KOPT-K1 (cell line): ENCODE measurements around the gene STX11.
A peak's percentile ranks its signal among the peaks of the same experiment; 100 is the strongest.

Source experiments
- H3K27ac ChIP-seq: fragments of 200-600 bp; sonication (generic); 2 replicates; pipeline ENCODE4 v1.5.1; 2016; ENCODE audit warnings: antibody characterized with exemption, mild to moderate bottlenecking, low read depth, low read length; ENCODE audit not compliant: poor library complexity, severe bottlenecking
- H3K36me3 ChIP-seq: fragments of 200-600 bp; sonication (generic); 2 replicates; pipeline ENCODE4 v1.5.1; 2017; ENCODE audit warnings: antibody characterized with exemption, mild to moderate bottlenecking, low read length, moderate library complexity; ENCODE audit not compliant: insufficient read depth
- H3K9me3 ChIP-seq: fragments of 200-600 bp; sonication (generic); 2 replicates; pipeline ENCODE4 v1.5.1; 2017; ENCODE audit warnings: antibody characterized with exemption, low read length, mild to moderate bottlenecking; ENCODE audit not compliant: insufficient read depth, poor library complexity, severe bottlenecking

The STX11 gene

GRCh38 chr6:144149894-144150709 lies at the start of gene STX11:
Gene STX11, plus strand, starts transcription at chr6:144150517. Its CDS starts 36,111 bp downstream, at chr6:144186628.
- Histone ChIP-seq H3K36me3 (no peaks in the 10 kb centered on the region), H3K27ac (peak within 1 kb of the TSS; percentile 26), H3K9me3 (no peaks in the 10 kb centered on the region)

- H3K36me3 ChIP-seq, result no peaks in the 10 kb centered on the region
- H3K9me3 ChIP-seq, result no peaks in the 10 kb centered on the region
- no peak overlapping the region for H3K27ac ChIP-seq
Observed at GRCh38 chr6:144103026-144103563, 47.2 kb upstream of the STX11 start.

GRCh38 chr6:144104488-144104887 lies 45.8 kb upstream of the STX11 start:
- no peak overlapping the region for H3K27ac ChIP-seq
- H3K36me3 ChIP-seq, result no peaks in the 10 kb centered on the region
- no peaks in the 10 kb centered on the region for H3K9me3 ChIP-seq

- Histone ChIP-seq H3K27ac (no peak overlapping the region), H3K36me3 (no peaks in the 10 kb centered on the region)
Observed at GRCh38 chr6:144104898-144105487, 45.3 kb upstream of the STX11 start.

GRCh38 chr6:144106206-144106605 lies 44.1 kb upstream of the STX11 start:
- no peak overlapping the region for H3K27ac ChIP-seq
- no peaks in the 10 kb centered on the region for H3K9me3 ChIP-seq
- no peaks in the 10 kb centered on the region for H3K36me3 ChIP-seq

More at GRCh38 chr6:144104898-144105487, 45.3 kb upstream of the STX11 start:
- no peaks in the 10 kb centered on the region for H3K9me3 ChIP-seq

GRCh38 chr6:144110210-144110609 lies 40.1 kb upstream of the STX11 start:
- Histone ChIP-seq H3K9me3 (no peaks in the 10 kb centered on the region), H3K36me3 (no peaks in the 10 kb centered on the region), H3K27ac (no peak overlapping the region)

GRCh38 chr6:144113366-144113765 lies 37.0 kb upstream of the STX11 start:
- no peaks in the 10 kb centered on the region for H3K9me3 ChIP-seq
- no peaks in the 10 kb centered on the region for H3K36me3 ChIP-seq
- no peak overlapping the region for H3K27ac ChIP-seq

- Histone ChIP-seq H3K9me3 (no peaks in the 10 kb centered on the region), H3K36me3 (no peaks in the 10 kb centered on the region), H3K27ac (no peak overlapping the region)
Observed at GRCh38 chr6:144115219-144115618, 35.1 kb upstream of the STX11 start.

GRCh38 chr6:144119376-144119775 lies 30.9 kb upstream of the STX11 start:
- no peak overlapping the region for H3K27ac ChIP-seq
- H3K9me3 ChIP-seq, result no peaks in the 10 kb centered on the region
- no peaks in the 10 kb centered on the region for H3K36me3 ChIP-seq

GRCh38 chr6:144122861-144123260 lies 27.5 kb upstream of the STX11 start:
- H3K36me3 ChIP-seq, result no peaks in the 10 kb centered on the region
- H3K9me3 ChIP-seq, result no peaks in the 10 kb centered on the region
- H3K27ac ChIP-seq, result no peak overlapping the region

GRCh38 chr6:144123421-144123820 lies 26.9 kb upstream of the STX11 start:
- no peaks in the 10 kb centered on the region for H3K9me3 ChIP-seq
- no peaks in the 10 kb centered on the region for H3K36me3 ChIP-seq
- no peak overlapping the region for H3K27ac ChIP-seq

- Histone ChIP-seq H3K36me3 (no peaks in the 10 kb centered on the region), H3K9me3 (no peaks in the 10 kb centered on the region), H3K27ac (no peak overlapping the region)
Observed at GRCh38 chr6:144123836-144124235, 26.5 kb upstream of the STX11 start.

GRCh38 chr6:144127097-144127496 lies 23.2 kb upstream of the STX11 start:
- no peaks in the 10 kb centered on the region for H3K9me3 ChIP-seq
- no peak overlapping the region for H3K27ac ChIP-seq
- no peaks in the 10 kb centered on the region for H3K36me3 ChIP-seq

GRCh38 chr6:144129469-144129868 lies 20.8 kb upstream of the STX11 start:
- Histone ChIP-seq H3K9me3 (no peaks in the 10 kb centered on the region), H3K36me3 (no peaks in the 10 kb centered on the region), H3K27ac (no peak overlapping the region)

- H3K27ac ChIP-seq, result no peak overlapping the region
Observed at GRCh38 chr6:144131248-144131709, 19.0 kb upstream of the STX11 start.

More at GRCh38 chr6:144131248-144131709, 19.0 kb upstream of the STX11 start:
- Histone ChIP-seq H3K36me3 (no peaks in the 10 kb centered on the region), H3K9me3 (no peaks in the 10 kb centered on the region)
